Mesenchymal stem cell (in vitro differentiated cells and primary cell): Measurements from ENCODE around the gene MYH11.

Experiments used
- DNase-seq: peaks from one replicate; pipeline ENCODE4 v3.0.0-alpha.2; 2013
- H2AFZ ChIP-seq: one replicate; pipeline ENCODE4 v1.6.1; 2013; ENCODE audit warnings: low read depth, mild to moderate bottlenecking, control low read depth, inconsistent platforms, low read length, moderate library complexity
- H2AK5ac ChIP-seq: 2 replicates; pipeline ENCODE4 v1.6.1; 2013; ENCODE audit warnings: low read length, moderate library complexity, mild to moderate bottlenecking, inconsistent platforms; ENCODE audit not compliant: severe bottlenecking
- H2BK120ac ChIP-seq: one replicate; pipeline ENCODE4 v1.6.1; 2013; ENCODE audit warnings: low read depth, mild to moderate bottlenecking, inconsistent platforms, low read length, moderate library complexity
- H2BK12ac ChIP-seq, 2 experiments: one replicate each; pipeline ENCODE4 v1.6.1; 2013; ENCODE audit warnings: inconsistent platforms in 2 of 2, low read length in 2 of 2, mild to moderate bottlenecking in 2 of 2, moderate library complexity in 2 of 2, control low read depth in 1 of 2
- H2BK15ac ChIP-seq: one replicate; pipeline ENCODE4 v1.6.1; 2013; ENCODE audit warnings: mild to moderate bottlenecking, low read depth, inconsistent platforms; ENCODE audit not compliant: poor library complexity, severe bottlenecking
- H2BK5ac ChIP-seq: 2 replicates; pipeline ENCODE4 v1.6.1; 2013; ENCODE audit warnings: low read depth, mild to moderate bottlenecking, low read length, control low read depth, inconsistent platforms; ENCODE audit not compliant: poor library complexity, severe bottlenecking
- H3K14ac ChIP-seq, 2 experiments: one replicate each; pipeline ENCODE4 v1.6.1; 2013; ENCODE audit warnings: inconsistent platforms in 2 of 2, low read length in 2 of 2, control low read depth in 1 of 2, mild to moderate bottlenecking in 1 of 2, moderate library complexity in 1 of 2
- H3K18ac ChIP-seq, 2 experiments: one replicate each; pipeline ENCODE4 v1.6.1; 2013; ENCODE audit warnings: inconsistent platforms in 2 of 2, low read length in 2 of 2, control low read depth in 1 of 2, low read depth in 1 of 2, mild to moderate bottlenecking in 1 of 2
- H3K23ac ChIP-seq, 2 experiments: one replicate each; pipeline ENCODE4 v1.6.1; 2013; ENCODE audit warnings: inconsistent platforms in 2 of 2, low read length in 2 of 2, mild to moderate bottlenecking in 2 of 2, moderate library complexity in 2 of 2, control low read depth in 1 of 2
- H3K27ac ChIP-seq: 2 replicates; pipeline ENCODE4 v1.5.1; 2013; ENCODE audit warnings: mild to moderate bottlenecking, moderate library complexity, low read length, control low read depth, inconsistent platforms; ENCODE audit not compliant: poor library complexity, severe bottlenecking
- H3K27me3 ChIP-seq, 2 experiments: 2 replicates each; pipeline versions ENCODE4 v1.6.1 to v1.7.0; 2013; ENCODE audit warnings: low read length in 2 of 2, mild to moderate bottlenecking in 2 of 2, moderate library complexity in 2 of 2, control low read depth in 1 of 2, inconsistent platforms in 1 of 2; ENCODE audit not compliant: control insufficient read depth in 1 of 2, insufficient read depth in 1 of 2
- H3K36me3 ChIP-seq, 2 experiments: 2 replicates each; pipeline versions ENCODE4 v1.6.1 to v1.7.0; 2013; ENCODE audit warnings: low read length in 2 of 2, control low read depth in 1 of 2, inconsistent platforms in 1 of 2, low read depth in 1 of 2, mild to moderate bottlenecking in 1 of 2; ENCODE audit not compliant: insufficient read depth in 2 of 2, control insufficient read depth in 1 of 2
- H3K4ac ChIP-seq, 2 experiments: one replicate each; pipeline ENCODE4 v1.6.1; 2013; ENCODE audit warnings: inconsistent platforms in 2 of 2, low read length in 2 of 2, mild to moderate bottlenecking in 2 of 2, moderate library complexity in 2 of 2, control low read depth in 1 of 2, low read depth in 1 of 2
- H3K4me1 ChIP-seq: 2 replicates; pipeline ENCODE4 v1.6.1; 2013; ENCODE audit warnings: low read depth, low read length, control low read depth; ENCODE audit not compliant: control insufficient read depth, insufficient read depth
- H3K4me2 ChIP-seq: 2 replicates; pipeline ENCODE4 v1.6.1; 2013; ENCODE audit warnings: low read length, mild to moderate bottlenecking, inconsistent platforms; ENCODE audit not compliant: poor library complexity, severe bottlenecking
- H3K4me3 ChIP-seq, 2 experiments: 2 replicates each; pipeline versions ENCODE4 v1.5.1 to v1.7.0; 2013; ENCODE audit warnings: low read length in 2 of 2, mild to moderate bottlenecking in 2 of 2, control low read depth in 1 of 2, low read depth in 1 of 2; ENCODE audit not compliant: insufficient read depth in 1 of 2
- H3K79me1 ChIP-seq: replicated peaks from 2 replicates; pipeline ENCODE4 v1.6.1; 2013; ENCODE audit warnings: mild to moderate bottlenecking, control low read depth, low read length, inconsistent platforms; ENCODE audit not compliant: poor library complexity, severe bottlenecking
- H3K9ac ChIP-seq: 2 replicates; pipeline ENCODE4 v1.7.0; 2013; ENCODE audit warnings: mild to moderate bottlenecking, low read length, moderate library complexity
- H3K9me3 ChIP-seq: 2 replicates; pipeline ENCODE4 v1.7.0; 2013; ENCODE audit warnings: mild to moderate bottlenecking, low read length; ENCODE audit not compliant: control insufficient read depth
- H4K8ac ChIP-seq: one replicate; pipeline ENCODE4 v1.6.1; 2013; ENCODE audit warnings: inconsistent platforms, mild to moderate bottlenecking, low read length, moderate library complexity
- H4K91ac ChIP-seq: one replicate; pipeline ENCODE4 v1.6.1; 2013; ENCODE audit warnings: mild to moderate bottlenecking, low read length, inconsistent platforms
- WGBS: methylation state at CpG from one replicate; pipeline ENCODE4 v1.1.7; 2013; ENCODE audit warnings: mixed read lengths; 5-methylcytosine and 5-hydroxymethylcytosine counted together

MYH11 gene

GRCh38 chr16:15882563-15882962 lies 25.7 kb upstream of the MYH11 start:
- 78% methylated on average over 3 of the region's 3 CpGs for WGBS
- Histone ChIP-seq H3K36me3 (peaks cover 28 to 34% of the 10 kb centered on the region in 2 experiments), H3K27ac (no peak overlapping the region), H3K23ac (no peak overlapping the region), H4K8ac (no peak overlapping the region), H3K9me3 (no peaks in the 10 kb centered on the region), H2BK120ac (no peak overlapping the region), H3K4ac (no peak overlapping the region), H3K4me1 (peaks cover 6% of the 10 kb centered on the region), H3K79me1 (peaks cover 15% of the 10 kb centered on the region), H3K4me3 (no peak overlapping the region), H3K27me3 (no peaks in the 10 kb centered on the region), H2AFZ (no peak overlapping the region), H3K9ac (no peak overlapping the region), H2BK12ac (no peak overlapping the region), H4K91ac (no peak overlapping the region), H2BK15ac (no peak overlapping the region), H3K4me2 (no peak overlapping the region), H3K14ac (no peak overlapping the region), H3K18ac (no peak overlapping the region), H2BK5ac (no peak overlapping the region), H2AK5ac (no peak overlapping the region)
- DNase-seq = no peak

- H3K9ac ChIP-seq = no peak overlapping the region
- WGBS = 93% methylated on average over 13 of the region's 13 CpGs
- no peak overlapping the region for H3K23ac ChIP-seq
- no peak overlapping the region for H3K18ac ChIP-seq
- no peaks in the 10 kb centered on the region for H3K9me3 ChIP-seq
- DNase-seq = no peak
- no peak overlapping the region for H3K4ac ChIP-seq
- peaks cover 6% of the 10 kb centered on the region for H3K4me1 ChIP-seq
- no peak overlapping the region for H4K8ac ChIP-seq
- no peak overlapping the region for H2BK12ac ChIP-seq
- no peak overlapping the region for H2BK5ac ChIP-seq
- peaks cover 15% of the 10 kb centered on the region for H3K79me1 ChIP-seq
- no peak overlapping the region for H2AFZ ChIP-seq
- no peak overlapping the region for H3K27ac ChIP-seq
- H3K27me3 ChIP-seq = no peaks in the 10 kb centered on the region
- H3K36me3 ChIP-seq = peaks cover 30 to 41% of the 10 kb centered on the region in 2 experiments
- H2BK120ac ChIP-seq = no peak overlapping the region
- no peak overlapping the region for H3K4me2 ChIP-seq
- no peak overlapping the region for H3K14ac ChIP-seq
- no peak overlapping the region for H2AK5ac ChIP-seq
- H2BK15ac ChIP-seq = no peak overlapping the region
- H4K91ac ChIP-seq = no peak overlapping the region
- no peak overlapping the region for H3K4me3 ChIP-seq
Observed at GRCh38 chr16:15881794-15882379, 25.1 kb upstream of the MYH11 start.

GRCh38 chr16:15880434-15881308 lies 23.8 kb upstream of the MYH11 start:
- Histone ChIP-seq H3K9me3 (no peaks in the 10 kb centered on the region), H3K4ac (peak overlapping the region in 1 of 2 experiments; percentile 80), H3K79me1 (peaks cover 15% of the 10 kb centered on the region), H2AK5ac (no peak overlapping the region), H4K91ac (no peak overlapping the region), H3K4me3 (no peak overlapping the region), H2BK12ac (no peak overlapping the region), H3K14ac (no peak overlapping the region), H3K23ac (no peak overlapping the region), H4K8ac (peak overlapping the region; percentile 75), H2BK120ac (no peak overlapping the region), H3K36me3 (peaks cover 30 to 44% of the 10 kb centered on the region in 2 experiments), H2BK15ac (no peak overlapping the region), H3K4me2 (no peak overlapping the region), H3K27ac (no peak overlapping the region), H2BK5ac (no peak overlapping the region), H3K9ac (peak overlapping the region; percentile 54), H3K27me3 (no peaks in the 10 kb centered on the region), H3K18ac (no peak overlapping the region), H3K4me1 (peaks cover 12% of the 10 kb centered on the region), H2AFZ (no peak overlapping the region)
- DNase-seq = no peak
- WGBS = 94% methylated on average over 4 of the region's 5 CpGs

GRCh38 chr16:15879255-15879811 lies 22.5 kb upstream of the MYH11 start:
- no peak overlapping the region for H2AK5ac ChIP-seq
- H2BK15ac ChIP-seq = no peak overlapping the region
- WGBS = no CpG with 5 or more reads among the region's 2 CpGs
- no peak overlapping the region for H3K14ac ChIP-seq
- peaks cover 27 to 42% of the 10 kb centered on the region in 2 experiments for H3K36me3 ChIP-seq
- peak overlapping the region; percentile 71 for H3K9ac ChIP-seq
- no peaks in the 10 kb centered on the region for H3K27me3 ChIP-seq
- no peak overlapping the region for H2BK120ac ChIP-seq
- no peak overlapping the region for H3K4ac ChIP-seq
- no peak overlapping the region for H4K8ac ChIP-seq
- H4K91ac ChIP-seq = no peak overlapping the region
- no peak overlapping the region for H2BK12ac ChIP-seq
- no peak overlapping the region for H2AFZ ChIP-seq
- no peak overlapping the region for H3K23ac ChIP-seq
- peaks cover 17% of the 10 kb centered on the region for H3K79me1 ChIP-seq
- H3K4me2 ChIP-seq = no peak overlapping the region
- no peak overlapping the region for H3K4me3 ChIP-seq
- H3K9me3 ChIP-seq = no peaks in the 10 kb centered on the region
- H2BK5ac ChIP-seq = no peak overlapping the region
- peaks cover 12% of the 10 kb centered on the region for H3K4me1 ChIP-seq
- H3K27ac ChIP-seq = peak overlapping the region; percentile 15
- DNase-seq = peak; percentile 73
- no peak overlapping the region for H3K18ac ChIP-seq
